Glomerular visceral epithelial cell (primary cell): ENCODE data around the gene PCNX2.

Experiments used
- DNase-seq: peaks from one replicate; pipeline ENCODE4 v3.0.0-alpha.2; 2016; ENCODE audit errors: extremely low spot score

The PCNX2 gene

GRCh38 chr1:233295237-233295974 is at the start of gene PCNX2:
TSS of gene PCNX2 (minus strand) at chr1:233295725. CDS start at chr1:233295478, 247 bp downstream.
- peak; percentile 71 for DNase-seq

GRCh38 chr1:233343262-233343661 is 47.7 kb upstream of the PCNX2 start:
- peak; percentile 8 for DNase-seq

DNA sequence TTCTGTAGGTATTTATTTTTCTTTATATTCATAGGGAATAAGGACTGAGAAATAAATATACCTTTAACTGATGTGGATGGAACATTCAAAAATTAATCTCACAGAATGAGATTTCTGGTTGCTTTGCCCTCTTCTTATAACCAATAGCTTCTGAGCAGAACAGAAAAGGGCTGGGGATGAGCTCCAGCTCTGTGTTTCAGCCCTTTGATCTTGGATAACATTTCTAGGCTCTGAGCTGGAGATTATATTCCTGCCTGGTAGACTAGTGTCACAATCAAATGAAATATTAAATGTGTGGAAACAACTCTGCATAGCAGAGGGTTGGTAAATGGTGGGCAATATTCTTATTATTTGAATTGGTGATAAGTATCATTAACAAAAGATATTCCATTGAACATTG is 46.6 kb upstream of the PCNX2 start:
- no peak for DNase-seq

DNA sequence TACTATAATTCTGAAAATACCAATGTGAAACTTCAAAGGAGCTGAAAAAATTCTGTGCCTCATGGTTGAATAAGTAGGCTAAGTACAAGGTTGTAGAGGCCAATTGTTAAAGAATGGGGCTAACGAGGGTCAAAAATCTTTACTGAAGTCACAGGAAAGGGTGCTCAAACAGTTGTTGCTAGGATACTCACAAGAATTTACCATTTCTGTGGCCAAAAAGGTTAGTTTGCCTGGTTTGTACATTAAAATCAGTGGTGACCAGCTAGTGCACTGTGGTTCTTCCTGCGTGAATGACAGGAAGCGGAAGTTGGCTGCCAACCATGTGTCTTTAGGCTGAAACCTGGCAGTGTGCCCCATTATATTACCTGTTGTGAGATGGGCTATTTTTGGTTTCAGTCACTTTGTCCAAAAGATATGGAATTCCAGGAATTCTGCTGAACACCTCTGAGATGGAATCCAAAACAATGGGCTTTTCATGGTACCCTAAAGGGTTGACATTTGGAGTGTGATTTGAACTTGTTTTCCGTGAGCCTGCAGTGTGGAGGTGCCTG is 45.5 kb upstream of the PCNX2 start:
- DNase-seq, result no peak

GRCh38 chr1:233340031-233340555 is 44.6 kb upstream of the PCNX2 start:
- no peak for DNase-seq

GRCh38 chr1:233338102-233338501 is 42.6 kb upstream of the PCNX2 start:
- DNase-seq, result no peak

GRCh38 chr1:233337505-233337904 is 42.0 kb upstream of the PCNX2 start:
- no peak for DNase-seq

DNA sequence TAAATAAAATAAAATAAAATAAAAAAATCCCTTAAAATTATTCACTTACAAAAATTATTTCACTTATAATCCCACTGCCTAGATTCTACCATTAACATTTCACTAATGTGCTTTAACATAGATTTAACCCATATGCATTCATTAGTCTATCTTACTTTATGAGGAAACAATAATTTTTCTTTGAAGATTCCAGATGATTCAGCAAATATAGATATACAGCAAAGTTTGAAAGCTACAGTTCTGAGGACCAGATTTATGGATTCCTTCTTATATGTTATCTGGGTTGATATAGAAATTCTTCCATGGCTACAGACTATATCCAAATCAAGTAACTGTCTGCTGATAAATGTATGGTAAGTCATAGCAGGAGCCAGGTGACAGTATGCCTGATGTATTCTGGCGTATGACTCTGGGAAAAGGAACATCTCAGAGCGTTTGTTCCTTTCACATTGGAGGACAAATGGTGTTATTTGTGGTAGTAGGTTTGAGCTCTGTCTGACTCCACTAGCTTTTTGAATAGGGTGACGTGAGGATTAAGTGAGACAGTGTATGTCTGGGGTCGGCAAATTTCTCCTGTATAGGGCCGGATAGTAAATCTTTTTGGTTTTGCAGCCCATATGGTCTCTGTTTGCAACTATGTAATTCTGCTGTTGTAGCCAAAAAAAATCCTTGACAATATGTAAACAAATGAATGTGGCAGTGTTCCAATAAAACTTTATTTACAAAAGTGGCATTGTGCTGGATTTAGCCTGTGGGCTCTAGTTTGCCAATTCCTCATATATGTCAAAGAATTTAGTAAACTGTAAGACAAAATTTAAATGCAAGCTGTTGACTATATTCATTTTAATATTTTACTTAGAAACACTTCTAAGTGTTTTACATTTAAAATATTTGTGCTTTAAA is 41.3 kb upstream of the PCNX2 start:
- DNase-seq, result no peak

DNA sequence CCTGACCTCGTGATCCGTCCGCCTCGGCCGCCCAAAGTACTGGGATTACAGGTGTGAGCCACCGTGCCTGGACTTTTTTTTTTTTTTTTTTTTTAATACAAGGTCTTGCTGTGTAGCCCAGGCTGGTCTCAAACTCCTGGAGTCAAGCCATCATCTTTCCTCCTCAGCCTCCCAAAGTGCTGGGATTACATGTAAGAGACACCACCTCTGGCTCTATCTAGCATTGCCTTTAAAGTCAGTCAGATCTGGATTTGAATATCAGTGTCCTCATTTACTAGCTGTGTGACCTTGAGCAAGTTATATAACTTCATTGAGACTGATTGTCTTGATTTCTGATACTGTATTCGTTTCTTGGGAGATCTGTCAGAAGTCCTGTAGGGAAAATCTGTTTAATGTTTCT is 38.6 kb upstream of the PCNX2 start:
- DNase-seq, result no peak

GRCh38 chr1:233333086-233333485 is 37.6 kb upstream of the PCNX2 start:
- no peak for DNase-seq

DNA sequence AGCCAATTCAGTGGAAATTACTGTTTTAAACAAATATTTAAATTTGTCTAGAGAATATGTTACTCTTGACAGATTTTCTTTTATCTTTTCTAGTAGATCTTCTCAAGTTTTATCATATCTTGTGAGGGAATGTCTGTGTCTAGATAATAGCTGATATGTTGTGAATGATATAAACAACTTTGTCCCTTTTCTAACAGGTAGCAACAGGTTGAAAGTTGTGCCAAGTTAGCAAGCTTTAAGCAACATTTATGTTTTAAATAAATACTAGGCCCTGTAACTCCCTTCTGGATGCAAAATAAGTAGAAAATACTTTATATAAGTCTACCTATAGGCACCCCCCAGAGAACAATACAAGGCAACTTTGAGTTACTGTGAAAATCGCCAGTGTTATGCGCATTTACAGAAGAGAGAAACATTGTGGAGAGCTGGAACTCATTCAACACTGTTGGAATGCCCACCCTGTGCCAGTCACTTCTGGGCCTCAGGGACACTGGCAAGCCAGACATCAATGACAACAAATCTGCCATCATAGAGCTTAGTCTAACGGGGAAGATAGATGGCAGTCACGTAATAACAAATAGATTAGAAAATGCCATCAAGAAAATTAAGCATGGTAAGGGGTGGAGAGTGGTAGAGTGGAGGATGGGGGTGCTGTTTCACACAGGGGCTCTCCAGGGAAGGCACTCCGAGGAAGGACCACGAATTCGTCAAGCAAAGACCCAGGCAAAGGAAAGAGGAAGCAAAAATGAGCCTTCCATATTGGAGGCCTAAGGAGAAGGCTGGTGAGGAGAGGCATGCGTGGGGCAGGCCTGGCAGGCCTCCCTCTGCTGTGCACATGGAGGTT is 36.4 kb upstream of the PCNX2 start:
- DNase-seq, result no peak

GRCh38 chr1:233328142-233328921 is 32.8 kb upstream of the PCNX2 start:
- peak; percentile 38 for DNase-seq

GRCh38 chr1:233327651-233328141 is 32.2 kb upstream of the PCNX2 start, which contains the start of gene MAP3K21:
TSS of gene MAP3K21 (plus strand) at chr1:233327724. CDS start at chr1:233328029, 305 bp downstream.
- DNase-seq, result no peak

DNA sequence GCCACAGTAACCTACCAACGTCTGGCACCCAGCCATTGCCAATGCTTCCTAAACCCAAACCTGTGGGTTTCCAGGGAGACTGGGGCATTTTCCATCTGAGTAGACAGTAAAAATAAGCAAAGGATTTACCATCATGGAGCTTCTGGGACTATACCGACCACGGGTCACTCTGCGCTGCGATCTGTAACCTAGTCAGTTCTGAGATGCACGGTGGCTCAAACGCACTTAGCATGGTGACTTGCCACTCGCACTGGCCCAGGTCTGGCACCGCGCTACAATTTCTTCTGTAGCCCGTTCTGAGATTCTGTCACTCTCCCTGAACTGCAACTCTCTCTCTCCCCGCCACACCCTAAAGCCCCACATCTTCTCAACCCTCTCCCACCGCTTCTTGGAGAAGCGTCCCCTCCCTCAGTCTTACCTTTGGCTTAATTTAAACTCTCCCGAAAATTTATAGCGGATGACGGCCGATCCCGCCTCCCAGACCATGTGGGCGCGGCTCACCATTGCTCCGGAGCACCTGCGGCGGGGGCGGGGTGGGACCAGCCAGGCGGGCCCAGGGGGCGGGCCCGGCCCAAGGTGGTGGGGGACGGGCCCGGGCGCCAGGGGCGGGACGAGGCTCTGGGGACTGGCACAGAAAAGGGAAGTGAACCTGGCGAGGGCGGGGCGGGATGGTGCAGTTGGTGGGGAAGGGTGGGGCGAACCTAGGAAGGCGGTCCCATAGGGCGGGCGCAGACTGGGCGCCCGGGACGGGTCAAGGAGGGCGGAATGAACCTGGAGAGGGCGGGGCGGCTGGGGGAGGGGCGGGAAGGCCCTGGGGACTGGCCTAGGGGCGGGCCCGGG is 31.5 kb upstream of the PCNX2 start:
- DNase-seq, result peak; percentile 98

GRCh38 chr1:233326319-233326718 is 30.8 kb upstream of the PCNX2 start:
- DNase-seq, result no peak

- no peak for DNase-seq
Measured at GRCh38 chr1:233323718-233324117, 28.2 kb upstream of the PCNX2 start.

GRCh38 chr1:233320023-233320422 is 24.5 kb upstream of the PCNX2 start:
- no peak for DNase-seq

DNA sequence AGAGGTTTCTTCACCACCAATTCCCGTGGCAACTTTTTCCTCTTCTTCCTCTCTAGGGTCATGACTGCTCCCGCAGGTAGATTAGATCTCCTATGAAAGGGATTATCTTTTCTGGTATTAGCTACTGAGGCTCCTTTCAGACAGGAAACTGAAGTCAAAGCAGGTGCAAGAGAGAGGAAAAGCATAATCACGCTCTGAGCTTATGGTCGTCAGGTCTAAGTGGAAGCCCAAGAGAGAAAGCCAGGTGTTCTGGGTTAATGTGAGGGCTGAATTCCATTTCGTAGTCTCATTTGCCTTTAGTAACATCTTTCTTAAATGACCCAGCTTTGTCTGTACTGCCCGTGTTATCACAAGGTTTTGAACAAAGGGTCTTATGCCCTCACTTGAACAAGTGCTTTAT is 23.7 kb upstream of the PCNX2 start:
- no peak for DNase-seq

DNA sequence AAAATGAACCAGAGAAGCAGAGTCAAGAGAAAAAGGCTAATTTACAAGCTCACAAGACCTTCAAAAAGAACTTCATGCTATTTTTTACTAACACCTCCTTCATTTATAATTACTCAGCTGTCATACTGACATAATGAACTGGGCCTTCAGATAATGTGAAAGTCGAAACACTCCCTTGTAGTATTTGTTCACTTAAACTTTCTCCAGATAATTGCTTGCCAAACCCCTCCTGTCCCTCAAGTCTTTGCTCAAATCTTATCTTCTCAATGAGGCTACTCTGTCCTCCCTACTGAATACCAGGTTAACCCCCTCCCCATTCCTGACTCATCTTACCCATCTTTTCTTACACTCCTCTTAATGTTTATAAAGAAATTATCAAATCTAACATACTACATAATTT is 20.9 kb upstream of the PCNX2 start:
- DNase-seq, result no peak
